OCI-M1 (cell line): ENCODE measurements around the gene PLIN4.
"Not testable (repeated sequence)": the region's sequence is repeated elsewhere in the genome, so short reads cannot be mapped to it uniquely, and the experiment has no call there.

Experiments used
- DNase-seq: peaks from one replicate; lab custom pipeline; 2025; lab: John Stamatoyannopoulos, UW

The PLIN4 gene

GRCh38 chr19:4547303-4548237, 29.3 kb upstream of the PLIN4 start:
- DNase-seq = peak; percentile 46

- DNase-seq = no peak
These were observed 25.8 kb upstream of the PLIN4 start for GRCh38 chr19:4543842-4544647.

- peak; percentile 79 for DNase-seq
These were observed 24.9 kb upstream of the PLIN4 start for GRCh38 chr19:4542896-4543841.

GRCh38 chr19:4541806-4542145, 23.5 kb upstream of the PLIN4 start:
- DNase-seq = not testable (repeated sequence)

GRCh38 chr19:4541114-4541805, 23.0 kb upstream of the PLIN4 start:
- DNase-seq = no peak

GRCh38 chr19:4539693-4540581, 21.7 kb upstream of the PLIN4 start, which contains the start of gene LRG1:
TSS of gene LRG1 (minus strand) at chr19:4540036. CDS start at chr19:4540013, 23 bp downstream.
- DNase-seq = peak; percentile 95

GRCh38 chr19:4539169-4539692, 20.9 kb upstream of the PLIN4 start:
- no peak for DNase-seq

GRCh38 chr19:4538601-4538954, 20.3 kb upstream of the PLIN4 start:
- no peak for DNase-seq

GRCh38 chr19:4537953-4538600, 19.8 kb upstream of the PLIN4 start:
- no peak for DNase-seq

GRCh38 chr19:4536798-4537197, 18.5 kb upstream of the PLIN4 start:
- no peak for DNase-seq

GRCh38 chr19:4534836-4535658, 16.8 kb upstream of the PLIN4 start, which contains the start of gene PLIN5:
TSS of gene PLIN5 (minus strand) at chr19:4535224. CDS start at chr19:4534074, 1,150 bp downstream.
- peak; percentile 87 for DNase-seq

GRCh38 chr19:4533835-4534424, 15.6 kb upstream of the PLIN4 start:
- no peak for DNase-seq

- DNase-seq = no peak
These were observed 15.0 kb upstream of the PLIN4 start for GRCh38 chr19:4533334-4533733.

GRCh38 chr19:4531562-4532165, 13.4 kb upstream of the PLIN4 start:
- no peak for DNase-seq

GRCh38 chr19:4529924-4530522, 11.7 kb upstream of the PLIN4 start:
- DNase-seq = no peak

GRCh38 chr19:4528843-4529242, 10.6 kb upstream of the PLIN4 start:
- no peak for DNase-seq

- not testable (repeated sequence) for DNase-seq
These were observed 9.1 kb upstream of the PLIN4 start for GRCh38 chr19:4527377-4527776.
